WI38 (cell line): ENCODE results near the gene GPR35.

ENCODE experiments used
- H3K4me3 ChIP-seq: 2 replicates; pipeline ENCODE4 v1.5.1; 2011; ENCODE audit warnings: low read depth, mild to moderate bottlenecking, control low read depth, low read length
- TF ChIP-seq, protein P1 (sequence below): IDR thresholded peaks from 2 replicates; pipeline ENCODE4 v1.5.1; 2012; ENCODE audit warnings: low read depth, mild to moderate bottlenecking, control low read depth, low read length

GPR35 gene

DNA sequence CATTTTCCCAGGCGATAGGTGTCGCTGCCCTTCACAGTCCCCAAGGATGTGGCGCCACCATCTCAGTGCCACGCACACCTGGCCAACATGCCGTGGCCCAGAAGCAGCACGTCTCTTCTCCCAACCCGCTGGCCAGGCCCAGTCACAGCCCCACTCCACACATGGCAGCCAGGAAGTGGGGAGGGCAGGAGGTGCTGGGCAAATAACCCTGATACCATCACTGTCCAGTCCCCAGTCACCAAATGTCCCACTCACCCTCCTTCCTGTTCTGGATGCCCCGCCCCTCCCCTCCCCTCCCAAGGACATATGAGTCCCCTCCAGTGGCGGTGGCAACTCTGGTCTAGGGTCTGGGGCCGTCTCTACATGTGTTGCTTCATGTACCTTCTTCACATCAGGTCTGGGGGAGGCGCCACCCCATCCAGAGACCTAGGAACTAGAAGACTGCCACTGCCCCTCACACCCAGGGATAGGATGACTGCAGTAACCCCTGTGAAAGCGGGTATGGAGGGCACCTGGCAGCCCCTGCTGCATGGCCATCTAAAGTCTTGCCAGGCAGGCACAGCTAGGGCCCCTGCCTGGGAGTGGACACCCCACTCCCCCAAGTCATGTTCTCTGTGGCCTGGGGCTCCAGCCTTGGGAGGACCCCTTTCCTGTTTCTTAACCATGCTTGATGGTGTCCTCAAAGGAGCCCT is 46.1 kb upstream of the GPR35 start:
- no peak overlapping the region for H3K4me3 ChIP-seq
- TF ChIP-seq, protein P1, sequence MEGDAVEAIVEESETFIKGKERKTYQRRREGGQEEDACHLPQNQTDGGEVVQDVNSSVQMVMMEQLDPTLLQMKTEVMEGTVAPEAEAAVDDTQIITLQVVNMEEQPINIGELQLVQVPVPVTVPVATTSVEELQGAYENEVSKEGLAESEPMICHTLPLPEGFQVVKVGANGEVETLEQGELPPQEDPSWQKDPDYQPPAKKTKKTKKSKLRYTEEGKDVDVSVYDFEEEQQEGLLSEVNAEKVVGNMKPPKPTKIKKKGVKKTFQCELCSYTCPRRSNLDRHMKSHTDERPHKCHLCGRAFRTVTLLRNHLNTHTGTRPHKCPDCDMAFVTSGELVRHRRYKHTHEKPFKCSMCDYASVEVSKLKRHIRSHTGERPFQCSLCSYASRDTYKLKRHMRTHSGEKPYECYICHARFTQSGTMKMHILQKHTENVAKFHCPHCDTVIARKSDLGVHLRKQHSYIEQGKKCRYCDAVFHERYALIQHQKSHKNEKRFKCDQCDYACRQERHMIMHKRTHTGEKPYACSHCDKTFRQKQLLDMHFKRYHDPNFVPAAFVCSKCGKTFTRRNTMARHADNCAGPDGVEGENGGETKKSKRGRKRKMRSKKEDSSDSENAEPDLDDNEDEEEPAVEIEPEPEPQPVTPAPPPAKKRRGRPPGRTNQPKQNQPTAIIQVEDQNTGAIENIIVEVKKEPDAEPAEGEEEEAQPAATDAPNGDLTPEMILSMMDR: no peak

DNA sequence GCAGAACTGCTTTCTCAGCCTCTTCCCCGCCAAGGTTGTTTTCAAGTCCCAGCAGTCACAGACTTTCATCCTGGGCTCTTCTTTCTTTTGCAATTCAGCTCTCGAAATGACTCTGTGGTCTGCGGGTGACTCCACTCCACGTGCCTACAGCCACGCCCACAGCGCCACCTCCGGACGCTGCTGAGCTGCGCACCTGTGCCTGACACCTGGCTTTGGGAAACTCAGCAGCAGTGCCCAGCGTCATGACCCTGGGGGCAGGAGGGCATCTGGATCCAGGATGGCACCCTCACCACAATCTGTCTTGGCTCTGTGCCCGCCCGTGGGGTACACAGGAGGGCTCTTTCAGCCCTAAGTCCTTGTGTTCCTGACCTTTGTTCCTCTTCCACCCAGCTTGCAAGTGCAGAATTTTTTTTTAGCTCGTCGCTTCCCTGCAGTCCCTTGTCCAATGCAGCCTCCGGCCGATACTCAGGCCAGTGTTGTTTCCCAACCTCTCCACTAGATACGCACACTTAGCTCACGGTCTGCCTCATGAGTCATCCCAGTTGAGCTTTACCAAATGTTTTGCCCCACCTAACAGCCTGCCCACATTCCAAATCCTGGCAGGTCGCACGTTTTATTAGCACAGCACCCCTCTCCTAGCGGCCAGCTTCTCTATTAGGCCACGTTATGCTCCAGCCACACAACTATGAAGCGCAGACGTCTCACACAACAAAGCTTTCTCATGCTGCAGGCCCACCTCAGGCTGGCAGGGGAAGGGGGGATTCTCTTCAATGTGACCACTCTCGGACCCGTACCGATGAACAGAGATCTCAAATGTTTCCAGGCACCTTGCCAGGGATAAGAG is 45.3 kb upstream of the GPR35 start:
- H3K4me3 ChIP-seq: no peak overlapping the region
- TF ChIP-seq, protein P1: no peak

DNA sequence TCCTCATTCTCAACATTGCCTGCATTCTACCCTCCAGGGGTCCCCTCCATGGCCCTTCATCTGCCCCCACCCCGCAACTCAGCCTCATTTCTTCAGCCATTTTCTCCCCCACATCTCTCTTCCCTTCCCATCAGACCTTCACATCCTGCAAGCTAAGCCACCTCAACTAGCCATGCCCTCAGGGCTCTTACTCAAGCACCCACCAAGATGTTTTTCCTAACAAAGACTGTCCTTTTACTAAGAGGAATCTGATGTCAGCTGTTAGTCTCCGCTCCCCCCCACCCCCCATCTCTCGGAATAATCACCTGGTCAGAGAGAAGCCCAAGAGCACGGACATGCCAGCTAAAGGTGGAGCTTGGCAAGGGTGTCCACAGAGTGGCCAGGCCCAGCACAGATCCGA is 43.5 kb upstream of the GPR35 start:
- TF ChIP-seq, protein P1: no peak
- H3K4me3 ChIP-seq: no peak overlapping the region

DNA sequence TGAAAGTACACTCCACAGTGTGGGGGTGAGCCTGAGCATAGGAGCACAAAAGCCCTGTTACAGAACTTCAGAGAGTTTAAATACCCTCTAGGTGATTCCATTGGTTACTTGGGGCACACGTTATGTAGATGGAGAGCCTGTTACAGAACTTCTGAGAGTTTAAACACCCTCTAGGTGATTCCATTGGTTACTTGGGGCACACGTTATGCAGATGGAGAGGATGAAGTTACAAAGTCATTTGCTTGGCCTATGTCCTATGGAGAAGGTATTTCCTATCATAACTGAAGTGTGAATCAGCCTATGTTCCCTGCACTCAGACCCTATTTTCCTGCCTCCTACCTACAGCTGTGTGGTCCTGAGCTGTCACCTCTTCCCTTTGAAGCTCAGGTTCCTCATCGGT is 42.5 kb upstream of the GPR35 start:
- TF ChIP-seq, protein P1: no peak
- H3K4me3 ChIP-seq: no peak overlapping the region

DNA sequence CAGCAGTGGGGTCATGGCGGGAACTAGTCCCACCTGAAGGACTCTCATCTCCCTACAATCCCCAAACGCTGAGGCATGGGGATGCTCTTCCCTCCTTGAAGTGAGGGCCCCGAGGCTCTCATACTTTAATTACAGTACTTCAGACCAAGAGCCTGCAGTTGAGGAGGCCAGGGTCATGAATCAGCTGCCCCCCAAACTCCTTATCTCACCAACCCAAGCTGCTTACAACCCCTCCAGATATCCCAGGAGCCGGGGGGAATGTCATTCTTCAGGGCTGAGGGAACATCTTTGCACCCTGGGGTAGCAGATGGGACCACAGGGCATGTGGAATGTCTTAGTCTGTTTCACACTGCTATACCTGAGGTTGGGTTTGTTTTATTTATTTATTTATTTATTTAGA is 41.5 kb upstream of the GPR35 start:
- TF ChIP-seq, protein P1: no peak
- H3K4me3 ChIP-seq: no peak overlapping the region

DNA sequence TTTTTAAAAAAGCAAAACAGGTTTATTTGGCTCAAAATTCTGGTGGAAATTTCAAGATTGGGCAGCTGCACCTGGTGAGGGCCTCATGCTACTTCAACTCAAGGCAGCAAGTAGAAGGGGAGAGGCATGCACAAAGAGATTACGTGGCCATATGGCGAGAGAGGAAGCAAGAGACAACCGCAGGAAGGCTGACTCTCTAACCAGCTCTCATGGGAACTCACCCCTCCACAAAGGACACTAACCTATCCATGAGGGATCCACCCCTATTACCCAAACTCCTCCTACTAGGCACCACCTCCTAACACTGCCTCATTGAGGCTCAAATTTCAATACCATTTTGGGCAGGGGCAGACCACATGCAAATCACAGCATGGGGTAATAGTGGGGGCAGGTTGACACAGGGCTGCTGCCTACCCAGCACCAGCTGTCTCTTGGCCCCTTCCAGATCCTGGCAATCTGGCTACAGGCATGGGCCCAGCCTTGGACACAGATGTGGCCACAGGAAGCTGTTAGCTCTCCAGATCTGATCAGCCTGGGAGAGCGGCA is 40.7 kb upstream of the GPR35 start:
- H3K4me3 ChIP-seq: no peak overlapping the region
- TF ChIP-seq, protein P1: no peak

DNA sequence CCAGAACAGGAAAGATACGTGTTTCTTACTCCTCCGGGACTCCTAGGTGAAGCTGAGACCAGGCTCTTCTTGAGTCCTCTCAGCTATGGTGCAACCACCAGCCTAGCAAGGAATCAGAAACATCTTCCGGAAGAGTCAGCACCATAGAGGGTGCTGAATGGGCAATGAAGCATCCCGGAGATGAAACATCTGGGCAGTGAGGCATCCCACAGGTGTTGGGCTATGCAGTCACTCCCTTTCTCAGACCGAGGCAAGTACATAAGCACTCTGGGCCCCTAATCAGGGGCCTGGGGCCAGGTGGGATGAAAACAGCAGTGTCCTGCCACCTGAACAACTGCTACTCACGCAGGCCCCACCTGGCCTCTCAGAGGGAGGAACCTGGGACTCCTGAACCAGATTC is 40.2 kb upstream of the GPR35 start:
- peak overlapping the region; percentile 99 for H3K4me3 ChIP-seq
- TF ChIP-seq, protein P1: no peak
